Measurements from ENCODE around the gene EMILIN1.

EMILIN1 gene

DNA sequence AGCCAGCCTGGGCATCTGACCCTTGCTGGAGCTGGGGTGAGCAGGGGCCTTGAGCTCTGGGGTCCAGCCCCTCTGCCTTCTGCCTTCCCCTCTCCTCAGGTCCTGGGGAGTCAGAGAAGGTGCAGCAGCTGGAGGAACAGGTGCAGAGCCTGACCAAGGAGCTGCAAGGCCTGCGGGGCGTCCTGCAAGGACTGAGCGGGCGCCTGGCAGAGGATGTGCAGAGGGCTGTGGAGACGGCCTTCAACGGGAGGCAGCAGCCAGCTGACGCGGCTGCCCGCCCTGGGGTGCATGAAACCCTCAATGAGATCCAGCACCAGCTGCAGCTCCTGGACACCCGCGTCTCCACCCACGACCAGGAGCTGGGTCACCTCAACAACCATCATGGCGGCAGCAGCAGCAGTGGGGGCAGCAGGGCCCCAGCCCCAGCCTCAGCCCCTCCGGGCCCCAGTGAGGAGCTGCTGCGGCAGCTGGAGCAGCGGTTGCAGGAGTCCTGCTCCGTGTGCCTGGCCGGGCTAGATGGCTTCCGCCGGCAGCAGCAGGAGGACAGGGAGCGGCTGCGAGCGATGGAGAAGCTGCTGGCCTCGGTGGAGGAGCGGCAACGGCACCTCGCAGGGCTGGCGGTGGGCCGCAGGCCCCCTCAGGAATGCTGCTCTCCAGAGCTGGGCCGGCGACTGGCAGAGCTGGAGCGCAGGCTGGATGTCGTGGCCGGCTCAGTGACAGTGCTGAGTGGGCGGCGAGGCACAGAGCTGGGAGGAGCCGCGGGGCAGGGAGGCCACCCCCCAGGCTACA lies 3.8 kb downstream of the EMILIN1 start:
- DNase-seq = no peak

DNA sequence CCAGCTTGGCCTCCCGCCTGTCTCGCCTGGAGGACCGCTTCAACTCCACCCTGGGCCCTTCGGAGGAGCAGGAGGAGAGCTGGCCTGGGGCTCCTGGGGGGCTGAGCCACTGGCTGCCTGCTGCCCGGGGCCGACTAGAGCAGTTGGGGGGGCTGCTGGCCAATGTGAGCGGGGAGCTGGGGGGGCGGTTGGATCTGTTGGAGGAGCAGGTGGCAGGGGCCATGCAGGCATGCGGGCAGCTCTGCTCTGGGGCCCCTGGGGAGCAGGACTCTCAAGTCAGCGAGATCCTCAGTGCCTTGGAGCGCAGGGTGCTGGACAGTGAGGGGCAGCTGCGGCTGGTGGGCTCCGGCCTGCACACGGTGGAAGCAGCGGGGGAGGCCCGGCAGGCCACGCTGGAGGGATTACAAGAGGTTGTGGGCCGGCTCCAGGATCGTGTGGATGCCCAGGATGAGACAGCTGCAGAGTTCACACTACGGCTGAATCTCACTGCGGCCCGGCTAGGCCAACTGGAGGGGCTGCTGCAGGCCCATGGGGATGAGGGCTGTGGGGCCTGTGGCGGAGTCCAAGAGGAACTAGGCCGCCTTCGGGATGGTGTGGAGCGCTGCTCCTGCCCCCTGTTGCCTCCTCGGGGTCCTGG lies 4.5 kb downstream of the EMILIN1 start:
- DNase-seq = no peak

DNA sequence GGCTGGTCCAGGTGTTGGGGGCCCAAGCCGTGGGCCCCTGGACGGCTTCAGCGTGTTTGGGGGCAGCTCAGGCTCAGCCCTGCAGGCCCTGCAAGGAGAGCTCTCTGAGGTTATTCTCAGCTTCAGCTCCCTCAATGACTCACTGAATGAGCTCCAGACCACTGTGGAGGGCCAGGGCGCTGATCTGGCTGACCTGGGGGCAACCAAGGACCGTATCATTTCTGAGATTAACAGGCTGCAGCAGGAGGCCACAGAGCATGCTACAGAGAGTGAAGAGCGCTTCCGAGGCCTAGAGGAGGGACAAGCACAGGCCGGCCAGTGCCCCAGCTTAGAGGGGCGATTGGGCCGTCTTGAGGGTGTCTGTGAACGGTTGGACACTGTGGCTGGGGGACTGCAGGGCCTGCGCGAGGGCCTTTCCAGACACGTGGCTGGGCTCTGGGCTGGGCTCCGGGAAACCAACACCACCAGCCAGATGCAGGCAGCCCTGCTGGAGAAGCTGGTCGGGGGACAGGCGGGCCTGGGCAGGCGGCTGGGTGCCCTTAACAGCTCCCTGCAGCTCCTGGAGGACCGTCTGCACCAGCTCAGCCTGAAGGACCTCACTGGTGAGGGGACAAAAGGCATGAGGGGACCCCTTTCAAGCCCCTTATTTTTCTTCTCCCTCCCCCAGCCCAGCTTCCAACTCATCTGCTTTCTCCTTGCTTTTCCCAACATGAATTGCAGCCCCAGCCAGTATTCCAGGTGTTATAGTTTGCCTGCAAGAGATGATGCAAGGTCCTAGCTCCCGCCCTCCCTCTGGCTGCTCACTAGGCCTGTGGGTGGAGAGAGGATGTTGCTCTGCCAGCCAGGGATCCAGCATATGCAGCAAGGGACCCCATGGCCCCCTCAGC lies 5.2 kb downstream of the EMILIN1 start:
- no peak for DNase-seq

DNA sequence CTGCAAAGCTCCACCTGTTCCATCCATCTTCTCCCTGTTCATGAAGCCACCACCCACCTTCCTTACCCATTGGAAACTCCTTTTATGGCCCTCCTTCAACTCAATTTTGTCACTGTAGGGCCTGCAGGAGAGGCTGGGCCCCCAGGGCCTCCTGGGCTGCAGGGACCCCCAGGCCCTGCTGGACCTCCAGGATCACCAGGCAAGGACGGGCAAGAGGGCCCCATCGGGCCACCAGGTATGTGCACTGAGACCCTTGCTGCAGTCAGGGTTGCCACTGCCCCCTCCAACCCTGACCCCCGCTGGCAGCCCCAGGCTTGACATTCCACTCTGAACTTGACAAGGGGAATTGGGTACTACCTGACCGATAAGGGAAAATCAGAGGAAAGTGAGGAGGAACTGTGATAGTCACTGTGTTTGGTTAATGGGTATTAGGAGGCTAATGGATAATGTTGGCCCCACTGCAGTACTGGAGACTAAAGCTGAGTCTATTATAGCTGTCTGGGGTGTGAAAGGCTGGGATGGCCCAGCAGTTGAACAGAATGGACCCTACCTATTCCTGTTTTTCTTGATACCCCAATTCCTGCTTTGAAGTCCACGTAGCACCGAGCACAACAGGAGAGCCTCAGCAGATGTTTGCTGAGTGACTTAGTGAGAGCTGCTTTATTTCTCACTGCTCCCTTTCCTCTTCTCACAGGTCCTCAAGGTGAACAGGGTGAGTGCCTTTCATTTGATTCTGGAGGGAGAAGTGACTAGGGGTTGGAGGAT lies 6.1 kb downstream of the EMILIN1 start:
- DNase-seq = no peak

DNA sequence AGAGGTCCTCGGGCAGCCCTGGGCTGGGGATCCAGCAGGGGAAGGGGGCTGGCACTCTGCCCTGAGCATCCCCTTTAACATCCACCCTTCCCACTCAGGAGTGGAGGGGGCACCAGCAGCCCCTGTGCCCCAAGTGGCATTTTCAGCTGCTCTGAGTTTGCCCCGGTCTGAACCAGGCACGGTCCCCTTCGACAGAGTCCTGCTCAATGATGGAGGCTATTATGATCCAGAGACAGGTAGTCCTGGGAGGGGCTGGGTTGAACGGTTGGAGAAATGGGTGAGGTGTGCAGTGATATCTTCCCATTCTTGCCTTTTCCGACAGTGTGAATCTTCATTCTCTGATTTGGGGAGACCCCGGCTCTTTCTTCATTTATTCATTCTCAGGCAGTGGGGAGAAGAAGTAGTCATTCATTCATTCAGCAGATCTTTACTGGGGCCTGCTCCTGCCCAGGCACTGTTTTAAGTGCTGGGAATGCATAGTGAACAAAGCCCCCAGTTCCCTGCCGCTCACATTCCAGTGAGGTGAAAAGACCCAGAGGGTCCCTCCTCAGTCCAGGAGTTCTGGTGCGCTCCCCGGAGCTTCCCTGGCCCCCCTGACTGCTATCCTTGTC lies 6.8 kb downstream of the EMILIN1 start:
- DNase-seq = no peak

DNA sequence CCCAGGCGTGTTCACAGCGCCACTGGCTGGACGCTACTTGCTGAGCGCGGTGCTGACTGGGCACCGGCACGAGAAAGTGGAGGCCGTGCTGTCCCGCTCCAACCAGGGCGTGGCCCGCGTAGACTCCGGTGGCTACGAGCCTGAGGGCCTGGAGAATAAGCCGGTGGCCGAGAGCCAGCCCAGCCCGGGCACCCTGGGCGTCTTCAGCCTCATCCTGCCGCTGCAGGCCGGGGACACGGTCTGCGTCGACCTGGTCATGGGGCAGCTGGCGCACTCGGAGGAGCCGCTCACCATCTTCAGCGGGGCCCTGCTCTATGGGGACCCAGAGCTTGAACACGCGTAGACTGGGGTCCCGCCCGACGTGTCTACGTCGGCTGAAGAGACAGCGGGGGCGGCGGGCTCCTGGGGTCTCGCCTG lies 7.3 kb downstream of the EMILIN1 start:
- DNase-seq = peak; percentile 75

DNA sequence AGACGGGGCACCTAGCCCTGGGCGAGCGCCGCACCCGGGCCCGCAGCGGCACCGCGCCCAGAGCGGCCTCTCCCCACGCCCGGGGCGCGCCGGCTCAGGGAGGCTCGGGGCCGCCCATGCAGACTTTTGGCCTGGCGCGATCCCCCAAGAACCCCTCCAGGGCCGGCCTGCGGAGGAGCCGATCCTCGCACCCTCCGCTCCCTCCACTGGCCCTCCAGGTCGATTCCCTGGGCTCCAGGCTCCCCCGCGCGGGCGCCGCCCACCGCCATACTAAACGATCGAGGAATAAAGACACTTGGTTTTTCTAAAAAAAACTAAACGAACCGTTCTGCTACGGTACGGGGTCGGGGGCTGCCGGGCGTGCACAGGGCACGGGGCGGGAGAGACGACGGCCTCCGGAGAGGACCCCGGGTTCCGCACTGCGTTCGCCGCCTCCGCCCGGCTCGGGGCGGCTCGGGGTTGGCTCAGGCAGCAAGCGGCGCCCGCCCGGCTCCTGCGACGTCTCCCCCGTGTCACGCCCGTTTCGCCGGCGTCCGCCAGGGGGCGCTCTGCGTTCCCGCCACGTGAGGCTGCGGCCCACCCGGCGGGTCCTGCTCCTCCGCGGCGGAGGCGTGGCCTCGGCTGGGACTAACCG lies 7.8 kb downstream of the EMILIN1 start:
- peak; percentile 99 for DNase-seq

DNA sequence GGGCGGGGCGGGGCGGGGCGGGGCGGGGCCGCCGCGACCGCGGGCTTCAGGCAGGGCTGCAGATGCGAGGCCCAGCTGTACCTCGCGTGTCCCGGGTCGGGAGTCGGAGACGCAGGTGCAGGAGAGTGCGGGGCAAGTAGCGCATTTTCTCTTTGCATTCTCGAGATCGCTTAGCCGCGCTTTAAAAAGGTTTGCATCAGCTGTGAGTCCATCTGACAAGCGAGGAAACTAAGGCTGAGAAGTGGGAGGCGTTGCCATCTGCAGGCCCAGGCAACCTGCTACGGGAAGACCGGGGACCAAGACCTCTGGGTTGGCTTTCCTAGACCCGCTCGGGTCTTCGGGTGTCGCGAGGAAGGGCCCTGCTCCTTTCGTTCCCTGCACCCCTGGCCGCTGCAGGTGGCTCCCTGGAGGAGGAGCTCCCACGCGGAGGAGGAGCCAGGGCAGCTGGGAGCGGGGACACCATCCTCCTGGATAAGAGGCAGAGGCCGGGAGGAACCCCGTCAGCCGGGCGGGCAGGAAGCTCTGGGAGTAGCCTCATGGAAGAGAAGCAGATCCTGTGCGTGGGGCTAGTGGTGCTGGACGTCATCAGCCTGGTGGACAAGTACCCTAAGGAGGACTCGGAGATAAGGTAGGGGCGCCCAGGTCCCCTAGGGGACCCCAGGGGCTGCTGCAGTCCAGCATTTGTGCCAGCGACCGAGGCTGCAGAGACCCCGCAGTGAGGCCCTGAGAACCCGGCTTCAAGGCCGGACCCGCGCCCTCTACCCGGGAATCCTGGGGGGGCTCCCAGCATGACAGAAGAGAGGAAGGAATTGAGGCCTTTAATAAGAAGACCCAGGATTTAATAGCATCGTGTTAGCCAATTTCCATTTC lies 8.5 kb downstream of the EMILIN1 start, which contains the start of gene KHK:
Gene KHK (plus strand): TSS at position 49 of the 870 bp plus-strand sequence. CDS start 488 bp downstream, at position 537.
- DNase-seq = no peak

DNA sequence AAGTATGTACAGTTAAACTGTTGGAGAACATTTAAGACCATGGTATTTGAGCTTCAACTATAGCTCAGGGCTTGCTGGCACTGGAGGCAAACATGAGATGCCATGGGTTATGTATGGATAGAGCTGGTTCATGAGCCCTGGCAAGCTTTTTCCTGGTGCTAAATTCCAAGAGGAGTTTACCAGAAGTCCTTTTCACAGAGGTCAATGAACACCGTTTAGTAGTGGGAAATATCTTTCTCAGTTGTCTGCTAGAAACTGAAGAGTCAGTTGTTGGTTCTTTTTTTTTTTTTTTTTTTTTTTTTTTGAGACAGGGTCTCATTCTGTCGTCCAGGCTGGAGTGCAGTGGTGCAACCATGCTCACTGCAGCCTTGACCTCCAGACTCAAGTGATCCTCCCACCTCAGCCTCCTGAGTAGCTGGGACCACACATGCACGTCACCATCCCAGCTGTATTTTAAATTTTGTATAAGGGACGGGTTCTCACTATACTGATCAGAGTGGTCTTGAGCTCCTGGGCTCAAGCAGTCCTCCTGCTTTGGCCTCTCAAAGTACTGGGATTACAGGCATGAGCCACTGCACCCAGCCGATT lies 9.5 kb downstream of the EMILIN1 start:
- no peak for DNase-seq

DNA sequence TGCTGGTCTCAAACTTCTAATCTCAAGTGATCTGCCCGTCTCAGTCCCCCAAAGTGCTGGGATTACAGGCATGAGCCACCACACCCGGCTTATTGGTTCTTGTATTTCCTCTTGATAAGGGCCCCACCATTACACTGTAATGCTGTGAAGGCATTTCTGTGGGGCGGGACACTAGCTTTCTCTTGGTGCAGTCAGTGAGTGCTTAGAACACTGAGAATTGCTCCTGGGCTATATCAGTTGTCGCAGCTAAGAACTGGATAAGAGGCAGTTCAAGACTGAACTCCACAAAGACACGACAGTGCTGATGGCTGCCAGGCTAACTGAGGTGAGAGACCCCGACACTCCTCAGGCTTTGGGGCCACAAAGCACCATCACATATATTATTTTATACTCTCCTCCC lies 10.2 kb downstream of the EMILIN1 start:
- DNase-seq = no peak

DNA sequence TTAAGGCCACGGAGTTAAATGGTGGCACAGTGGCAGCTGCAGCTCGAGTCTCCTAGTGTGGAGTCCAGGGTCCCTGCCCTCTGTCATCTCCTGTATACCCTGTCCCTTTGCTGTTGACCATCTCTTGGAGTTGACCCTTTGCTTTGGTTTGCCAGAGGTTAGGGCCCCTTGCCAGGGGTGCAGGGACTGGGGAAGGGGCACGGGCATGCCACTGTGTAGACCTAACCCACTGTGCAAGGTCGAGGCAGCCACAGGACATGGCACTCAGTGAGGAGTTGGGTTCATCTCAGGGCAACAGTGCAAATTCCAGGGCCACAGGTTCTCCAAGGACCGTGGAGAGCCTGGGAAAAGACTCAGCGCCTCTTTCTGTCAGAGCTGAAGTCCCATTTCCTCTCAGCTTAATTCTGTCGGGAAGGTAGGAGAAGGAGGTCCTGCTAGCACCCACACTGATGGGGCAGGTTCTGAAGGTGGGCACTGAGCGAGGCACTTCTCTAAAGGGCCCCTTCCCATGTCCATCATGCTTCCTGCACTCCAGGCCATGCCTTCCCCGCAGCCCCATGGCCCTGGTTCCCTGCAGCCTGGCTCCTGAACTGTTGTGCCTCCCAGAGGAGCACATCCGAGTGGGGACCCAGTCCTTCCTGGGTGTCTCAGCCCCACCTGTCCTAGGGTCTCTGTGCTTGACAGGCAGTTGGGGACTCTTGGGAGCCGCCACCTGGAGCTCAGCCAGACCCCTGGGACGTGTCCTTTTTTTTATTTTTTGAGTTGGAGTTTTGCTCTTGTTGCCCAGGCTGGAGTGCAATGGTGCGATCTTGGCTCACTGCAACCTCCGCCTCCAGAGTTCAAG lies 10.9 kb downstream of the EMILIN1 start:
- DNase-seq = no peak

DNA sequence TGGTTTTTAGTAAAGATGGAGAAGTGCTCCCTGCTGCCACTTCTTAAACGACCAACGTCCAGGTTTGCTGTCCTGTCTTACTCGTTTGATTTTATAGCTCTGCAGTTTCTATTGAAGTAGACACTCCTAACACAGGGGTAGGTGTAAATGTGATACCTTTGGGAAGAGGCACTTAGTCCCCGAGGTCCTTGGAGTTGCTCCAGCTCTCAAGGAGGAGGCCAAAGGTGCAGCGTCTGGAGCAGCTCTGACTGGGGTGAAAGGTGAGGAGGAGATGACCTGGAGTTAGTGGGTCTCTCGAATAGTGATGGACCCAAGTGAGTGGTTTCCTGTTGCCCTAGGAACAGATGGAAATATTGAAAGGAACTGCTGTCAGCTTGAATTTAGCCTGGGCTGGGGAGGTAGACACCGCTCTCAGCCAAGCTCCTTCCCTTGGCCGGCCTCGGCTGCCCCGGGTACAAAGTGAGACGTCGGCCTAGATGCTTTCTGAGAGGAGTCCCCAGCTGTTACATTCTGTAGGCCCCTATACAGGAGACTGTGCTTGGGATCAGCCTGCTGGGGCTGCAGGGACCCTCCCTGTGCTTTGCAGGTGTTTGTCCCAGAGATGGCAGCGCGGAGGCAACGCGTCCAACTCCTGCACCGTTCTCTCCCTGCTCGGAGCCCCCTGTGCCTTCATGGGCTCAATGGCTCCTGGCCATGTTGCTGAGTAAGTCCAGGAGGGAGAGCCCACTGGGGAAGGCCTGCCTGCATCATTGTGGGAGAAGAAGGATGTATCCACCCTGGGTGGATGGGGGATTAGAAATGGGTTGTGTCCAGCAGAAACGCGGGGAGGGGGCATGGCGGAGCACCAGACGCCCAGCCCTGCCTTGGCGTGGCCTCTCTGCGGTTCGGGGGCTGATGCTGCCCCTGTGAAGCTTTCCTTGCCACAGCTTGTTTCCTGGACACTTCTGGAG lies 13.6 kb downstream of the EMILIN1 start:
- no peak for DNase-seq

DNA sequence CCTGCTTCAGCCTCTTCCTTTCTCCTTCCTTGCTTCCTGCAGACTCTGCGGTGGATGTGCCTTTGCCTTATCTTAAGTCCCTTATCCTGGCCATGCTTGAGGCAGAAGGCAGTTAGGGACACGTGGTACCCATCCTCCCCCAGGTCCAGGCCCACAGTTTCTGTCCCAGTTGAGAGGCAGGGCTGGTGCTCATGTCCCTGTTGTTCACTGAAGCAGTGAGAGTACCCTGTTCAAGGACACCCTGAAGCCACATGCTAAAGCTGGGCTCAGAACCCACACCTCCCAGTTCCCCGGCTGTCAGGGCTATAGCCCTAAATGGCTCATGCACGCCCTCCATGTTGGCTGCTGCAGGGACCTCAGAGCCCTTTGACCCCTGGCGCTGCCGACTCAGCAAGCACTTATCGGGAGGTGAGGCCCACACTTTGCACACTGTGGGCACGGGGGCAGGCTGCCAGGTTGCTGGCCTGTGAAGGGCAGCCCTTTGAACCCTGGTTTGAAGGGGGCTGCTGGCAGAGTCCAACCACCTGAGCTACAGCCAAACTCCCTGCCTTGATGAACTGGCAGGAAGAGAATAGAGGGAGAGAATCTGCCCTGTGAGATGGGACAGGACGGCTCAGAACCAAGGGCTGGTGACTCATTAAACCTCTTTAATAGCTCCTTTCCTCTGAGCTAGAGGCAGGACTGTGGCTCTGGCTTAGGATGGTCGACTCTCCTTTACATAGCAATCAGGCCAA lies 14.4 kb downstream of the EMILIN1 start:
- DNase-seq = peak; percentile 38

DNA sequence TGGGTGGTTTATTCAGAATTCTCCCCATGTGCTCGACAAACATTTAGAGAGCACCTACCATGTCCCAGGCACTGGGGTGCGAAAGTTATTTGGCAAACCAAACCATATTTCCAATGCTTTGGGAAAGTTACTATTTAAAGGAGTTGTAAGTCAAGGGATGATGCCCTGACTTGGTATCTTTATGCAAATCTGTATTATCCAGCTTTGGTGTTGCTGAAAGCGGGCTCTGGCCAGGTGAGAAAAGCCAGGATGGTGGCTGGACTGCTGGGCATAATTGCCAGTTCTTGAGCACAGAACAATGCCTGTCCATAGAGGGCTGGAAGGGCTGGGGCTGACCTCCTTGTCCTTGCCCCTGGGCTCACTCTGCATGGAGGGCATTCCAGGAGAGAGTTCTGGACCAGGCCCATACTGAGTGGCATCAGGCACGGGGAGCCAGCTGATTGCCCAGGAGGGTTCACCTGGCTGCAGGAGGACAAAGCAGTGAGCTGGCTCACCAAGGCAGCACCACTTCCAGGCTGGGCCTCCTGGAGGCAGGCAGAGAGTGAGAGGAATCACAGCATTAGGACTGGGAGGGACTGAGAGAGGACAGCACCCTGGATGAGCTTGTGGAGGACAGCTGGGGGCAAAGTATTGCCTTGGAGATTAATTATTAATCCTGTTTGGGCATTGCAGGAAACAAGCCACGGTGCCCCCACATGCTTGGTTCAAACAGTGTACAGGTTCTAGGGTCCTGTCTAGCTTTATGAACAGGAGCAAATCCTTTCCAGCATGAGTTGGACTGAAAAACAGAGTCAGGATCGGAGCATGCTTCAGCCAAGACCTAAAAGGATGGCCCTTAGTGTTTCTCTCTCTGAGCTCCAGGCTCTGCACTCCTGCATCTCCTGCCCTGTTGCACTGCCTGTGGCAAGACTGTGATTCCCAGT lies 15.3 kb downstream of the EMILIN1 start:
- no peak for DNase-seq

DNA sequence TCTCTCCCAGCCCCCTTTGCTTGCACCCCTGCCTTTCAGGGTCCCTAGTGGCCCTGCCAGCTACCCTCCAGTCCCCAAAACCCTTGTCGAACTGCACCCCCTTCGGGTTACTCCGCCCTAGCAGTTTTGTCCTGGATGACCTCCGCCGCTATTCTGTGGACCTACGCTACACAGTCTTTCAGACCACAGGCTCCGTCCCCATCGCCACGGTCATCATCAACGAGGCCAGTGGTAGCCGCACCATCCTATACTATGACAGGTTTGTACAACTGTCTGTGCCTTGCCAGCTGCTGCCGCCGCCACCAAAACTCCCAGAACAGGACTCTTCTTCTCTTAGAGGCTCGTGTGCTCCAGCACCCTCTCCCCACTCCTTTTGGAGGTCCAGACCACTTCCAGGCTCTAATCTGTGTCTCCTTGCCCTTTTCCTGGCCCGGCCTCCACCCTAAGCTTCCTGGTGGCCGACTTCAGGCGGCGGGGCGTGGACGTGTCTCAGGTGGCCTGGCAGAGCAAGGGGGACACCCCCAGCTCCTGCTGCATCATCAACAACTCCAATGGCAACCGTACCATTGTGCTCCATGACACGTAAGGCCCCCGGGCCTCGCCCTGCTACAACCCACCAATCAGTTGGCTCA lies 16.1 kb downstream of the EMILIN1 start:
- DNase-seq = no peak

DNA sequence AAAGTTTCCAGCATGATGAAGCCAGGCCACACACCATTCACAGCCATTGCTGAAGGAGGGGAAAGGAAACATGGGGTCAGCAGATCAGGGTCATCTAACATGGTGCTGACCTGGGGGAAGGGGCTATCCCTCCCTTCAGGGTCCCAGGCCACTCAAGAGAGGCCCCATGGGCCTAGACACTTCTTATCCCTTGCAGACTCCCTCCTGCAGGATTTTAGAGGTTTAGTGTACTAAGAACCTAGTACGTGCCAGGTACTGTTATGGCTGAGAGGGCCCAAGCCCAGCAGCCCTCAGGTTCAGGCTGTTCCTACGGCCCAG lies 17.0 kb downstream of the EMILIN1 start:
- no peak for DNase-seq

Data from right forelimb (tissue), 1 donor.